Panc1 (cell line): Measurements from ENCODE around the gene HS3ST5. TPM values are rescaled to one million over a fixed set of nuclear protein-coding genes. Genes with fewer than 3 reads are reported as not detected.

Experiments used
- ATAC-seq: fragments of 200-7000 bp; cut with Tn5 transposase; 2 replicates; pipeline ENCODE4 v1.9.1; 2020; ENCODE audit warnings: mild to moderate bottlenecking, moderate library complexity
- BruUV-seq: library from RNA; stranded (reverse); fragments of 400-500 nt; replicated peaks from 2 replicates; lab custom pipeline; 2021; lab: Mats Ljungman, UMichigan
- CTCF ChIA-PET: fragments of 300-600 bp; sonication (Branson Sonifier 250); formaldehyde crosslinking; loops from one replicate; lab custom pipeline; 2022; ENCODE audit warnings: antibody characterized with exemption; lab: Charles Lee
- POLR2A ChIA-PET: fragments of 300-600 bp; sonication (Branson Sonifier 250); formaldehyde crosslinking; loops from one replicate; lab custom pipeline; 2022; ENCODE audit warnings: antibody characterized with exemption; lab: Charles Lee
- DNase-seq: peaks from one replicate; pipeline ENCODE4 v3.0.0-alpha.2; 2010; ENCODE audit warnings: low read depth, low spot score
- H3K27ac ChIP-seq: 2 replicates; pipeline ENCODE4 v1.5.1; 2011; ENCODE audit warnings: mild to moderate bottlenecking, low read length, inconsistent platforms
- H3K27me3 ChIP-seq: fragments of 200-500 bp; sonication (Bioruptor generic); 2 replicates; pipeline ENCODE4 v1.6.0; 2014; ENCODE audit warnings: low read length, inconsistent platforms; ENCODE audit not compliant: control insufficient read depth, insufficient read depth
- H3K36me3 ChIP-seq: fragments of 200-500 bp; sonication (Bioruptor generic); 2 replicates; pipeline ENCODE4 v1.5.1; 2014; ENCODE audit warnings: inconsistent platforms, mild to moderate bottlenecking, low read length, moderate library complexity; ENCODE audit not compliant: control insufficient read depth, insufficient read depth
- H3K4me1 ChIP-seq: 2 replicates; pipeline ENCODE4 v1.5.1; 2011; ENCODE audit warnings: inconsistent platforms, mild to moderate bottlenecking, low read length, moderate library complexity; ENCODE audit not compliant: control insufficient read depth, insufficient read depth
- H3K4me3 ChIP-seq, 2 experiments: 2 replicates each; pipeline ENCODE4 v1.5.1; 2011 to 2012; ENCODE audit warnings: low read depth in 2 of 2, low read length in 2 of 2, mild to moderate bottlenecking in 2 of 2, inconsistent platforms in 1 of 2, moderate library complexity in 1 of 2
- H3K9me3 ChIP-seq: fragments of 200-500 bp; sonication (Bioruptor generic); 2 replicates; pipeline ENCODE4 v1.5.1; 2014; ENCODE audit warnings: low read depth, mild to moderate bottlenecking, inconsistent platforms, low read length, moderate library complexity; ENCODE audit not compliant: control insufficient read depth, insufficient read depth
- POLR2AphosphoS5 ChIP-seq: IDR thresholded peaks from 2 replicates; pipeline ENCODE4 v1.6.1; 2012; ENCODE audit warnings: mild to moderate bottlenecking, low read depth, low read length, moderate library complexity
- REST ChIP-seq, 2 experiments: IDR thresholded peaks; 2 replicates each; pipeline ENCODE4 v1.6.1; 2011 to 2012; ENCODE audit warnings: low read depth in 2 of 2, control low read depth in 1 of 2, low read length in 1 of 2, mild to moderate bottlenecking in 1 of 2, moderate library complexity in 1 of 2; ENCODE audit not compliant: insufficient read depth in 1 of 2
- SIN3A ChIP-seq: IDR thresholded peaks from 2 replicates; pipeline ENCODE4 v1.6.1; 2012; ENCODE audit warnings: low read depth, mild to moderate bottlenecking, low read length, moderate library complexity, borderline replicate concordance; ENCODE audit not compliant: insufficient read depth
- TCF7L2 ChIP-seq: IDR thresholded peaks from 2 replicates; pipeline ENCODE4 v1.6.1; 2011; ENCODE audit warnings: mild to moderate bottlenecking, low read depth, low read length, inconsistent platforms
- in situ Hi-C: cut with HindIII; loops from 2 replicates; pipeline ENCODE4 v1.10.0; 2016; ENCODE audit warnings: low sequenced_read_pairs, low pct_unique_long_range_greater_than_20kb
- intact Hi-C: fragments of 100-400 bp; cut with micrococcal nuclease; formaldehyde crosslinking; loops from one replicate; pipeline ENCODE4 v1.10.0; 2022; ENCODE audit not compliant: unreplicated experiment
- total RNA-seq: library from RNA; stranded (reverse); gene quantifications from one replicate; pipeline ENCODE4 v1.2.1, GENCODE V29; 2021; ENCODE audit not compliant: unreplicated experiment
- TF ChIP-seq, protein P1 (sequence below): fragments of 450-650 bp; IDR thresholded peaks from 2 replicates; pipeline ENCODE4 v1.5.1; 2017; ENCODE audit warnings: mild to moderate bottlenecking

The HS3ST5 gene
- total RNA-seq, 1 experiment from 2014 or later, result 0.05 TPM

DNA sequence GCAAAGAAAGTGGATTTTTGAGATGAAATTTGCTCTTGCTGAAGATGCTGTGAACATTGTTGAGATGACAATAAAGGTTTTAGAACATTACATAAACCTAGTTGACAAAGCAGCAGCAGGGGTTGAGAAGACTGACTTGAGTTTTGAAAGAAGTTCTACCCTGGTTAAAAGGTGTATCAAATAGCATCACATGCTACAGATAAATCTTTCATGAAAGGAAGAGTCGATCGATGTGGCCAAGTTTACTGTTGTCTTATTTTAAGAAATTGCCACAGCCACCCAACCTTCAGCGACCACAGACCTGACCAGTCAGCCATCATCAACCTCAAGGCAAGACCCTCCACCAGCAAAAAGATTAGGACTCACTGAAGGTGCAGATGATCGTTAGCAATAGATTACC is 155.3 kb downstream of the HS3ST5 start:
- DNase-seq, result no peak
- POLR2A ChIA-PET, result no interaction called here
- no TSS peak for BruUV-seq
- Histone ChIP-seq H3K9me3 (no peaks in the 10 kb centered on the region), H3K27ac (no peak overlapping the region), H3K27me3 (no peaks in the 10 kb centered on the region), H3K4me3 (no peak overlapping the region), H3K36me3 (no peaks in the 10 kb centered on the region), H3K4me1 (no peaks in the 10 kb centered on the region)
- ATAC-seq, result no peak
- CTCF ChIA-PET, result no interaction called here
- intact Hi-C loops (no loop called here), in situ Hi-C loops (no loop called here)
- TF ChIP-seq, protein P1, sequence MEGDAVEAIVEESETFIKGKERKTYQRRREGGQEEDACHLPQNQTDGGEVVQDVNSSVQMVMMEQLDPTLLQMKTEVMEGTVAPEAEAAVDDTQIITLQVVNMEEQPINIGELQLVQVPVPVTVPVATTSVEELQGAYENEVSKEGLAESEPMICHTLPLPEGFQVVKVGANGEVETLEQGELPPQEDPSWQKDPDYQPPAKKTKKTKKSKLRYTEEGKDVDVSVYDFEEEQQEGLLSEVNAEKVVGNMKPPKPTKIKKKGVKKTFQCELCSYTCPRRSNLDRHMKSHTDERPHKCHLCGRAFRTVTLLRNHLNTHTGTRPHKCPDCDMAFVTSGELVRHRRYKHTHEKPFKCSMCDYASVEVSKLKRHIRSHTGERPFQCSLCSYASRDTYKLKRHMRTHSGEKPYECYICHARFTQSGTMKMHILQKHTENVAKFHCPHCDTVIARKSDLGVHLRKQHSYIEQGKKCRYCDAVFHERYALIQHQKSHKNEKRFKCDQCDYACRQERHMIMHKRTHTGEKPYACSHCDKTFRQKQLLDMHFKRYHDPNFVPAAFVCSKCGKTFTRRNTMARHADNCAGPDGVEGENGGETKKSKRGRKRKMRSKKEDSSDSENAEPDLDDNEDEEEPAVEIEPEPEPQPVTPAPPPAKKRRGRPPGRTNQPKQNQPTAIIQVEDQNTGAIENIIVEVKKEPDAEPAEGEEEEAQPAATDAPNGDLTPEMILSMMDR, result no peak
- TF ChIP-seq SIN3A, result no peak
- TF ChIP-seq TCF7L2, result no peak
- TF ChIP-seq POLR2AphosphoS5, result no peak

DNA sequence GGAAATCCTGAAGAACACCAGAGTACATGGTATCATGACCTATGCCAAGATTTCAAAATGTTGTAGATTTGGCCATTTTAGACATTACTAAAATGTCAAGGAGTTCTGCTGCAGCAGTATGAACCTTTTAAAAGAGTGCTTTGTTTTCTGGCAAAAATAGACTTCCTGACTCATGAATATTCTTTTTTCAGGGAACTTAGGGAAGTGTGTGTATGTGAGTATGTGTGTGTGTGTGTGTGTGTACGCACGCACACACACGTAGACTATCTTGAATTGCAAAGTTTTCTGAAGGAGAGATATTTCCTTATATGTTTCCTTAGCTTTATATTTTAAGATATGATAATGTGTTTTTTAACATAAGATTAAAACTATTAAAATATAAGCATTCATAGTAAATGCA is 161.2 kb downstream of the HS3ST5 start:
- Histone ChIP-seq H3K9me3 (no peaks in the 10 kb centered on the region), H3K36me3 (no peaks in the 10 kb centered on the region), H3K27me3 (no peaks in the 10 kb centered on the region), H3K4me3 (no peak overlapping the region), H3K4me1 (no peaks in the 10 kb centered on the region), H3K27ac (no peak overlapping the region)
- POLR2A ChIA-PET, result no interaction called here
- ATAC-seq, result no peak
- in situ Hi-C loops (no loop called here), intact Hi-C loops (no loop called here)
- TF ChIP-seq POLR2AphosphoS5 (no peak), SIN3A (no peak), TCF7L2 (no peak), REST (IDR thresholded peaks at IDR 0.05; ENCODE audit: insufficient read depth in 1 of 2, low read depth in 2 of 2, low read length in 1 of 2) (no peak)
- TF ChIP-seq, protein P1, result no peak
- BruUV-seq, result no TSS peak
- DNase-seq, result no peak
- CTCF ChIA-PET, result no interaction called here

- intact Hi-C loops (no loop called here), in situ Hi-C loops (no loop called here)
- DNase-seq (no peak), ATAC-seq (no peak)
- H3K27ac ChIP-seq, result no peak overlapping the region
- BruUV-seq, result no TSS peak
- ChIA-PET POLR2A (no interaction called here), CTCF (no interaction called here)
- H3K4me1 ChIP-seq, result no peaks in the 10 kb centered on the region
- H3K36me3 ChIP-seq, result no peaks in the 10 kb centered on the region
- no peak for TF ChIP-seq TCF7L2
- TF ChIP-seq, protein P1, result no peak
- no peak for TF ChIP-seq POLR2AphosphoS5
- TF ChIP-seq SIN3A, result no peak
- no peak for TF ChIP-seq REST (IDR thresholded peaks at IDR 0.05; ENCODE audit: insufficient read depth in 1 of 2, low read depth in 2 of 2, low read length in 1 of 2)
- no peak overlapping the region for H3K4me3 ChIP-seq
- no peaks in the 10 kb centered on the region for H3K27me3 ChIP-seq
- no peaks in the 10 kb centered on the region for H3K9me3 ChIP-seq
These were observed 163.4 kb downstream of the HS3ST5 start for GRCh38 chr6:114179411-114179810.
